DOHH2 (cell line): Measurements from ENCODE around the gene ASB15.

Experiments used
- EZH2phosphoT487 ChIP-seq: fragments of 200-600 bp; sonication (generic); IDR thresholded peaks from 2 replicates; pipeline ENCODE4 v1.6.1; 2017; ENCODE audit warnings: borderline replicate concordance, mild to moderate bottlenecking, antibody characterized with exemption, low read length, moderate library complexity, mixed read lengths
- TF ChIP-seq, protein P1 (sequence below): fragments of 200-600 bp; sonication (generic); IDR thresholded peaks from one replicate; pipeline ENCODE4 v1.5.1; 2014; ENCODE audit warnings: antibody characterized with exemption, mild to moderate bottlenecking, low read depth, low read length; ENCODE audit not compliant: poor library complexity, severe bottlenecking

DNA sequence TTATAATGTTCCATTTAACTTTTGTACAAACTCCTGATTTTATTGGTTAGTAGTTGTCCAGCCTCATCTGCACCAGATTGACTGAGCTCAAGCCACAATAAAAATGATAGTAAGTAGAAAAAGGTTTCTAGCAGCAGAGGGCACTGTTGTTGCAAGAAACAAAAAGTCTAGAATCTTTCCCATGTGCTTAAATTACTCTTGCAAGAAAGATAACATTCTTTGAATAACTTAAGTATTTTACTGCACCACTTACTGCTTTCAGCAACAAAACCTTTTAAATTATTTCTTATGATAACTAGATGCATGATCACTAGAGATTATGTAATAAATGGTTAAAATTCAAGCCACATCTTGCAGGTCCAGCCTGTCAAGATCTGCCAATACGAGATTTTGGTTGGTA is 81.1 kb downstream of the ASB15 start:
- TF ChIP-seq, protein P1, sequence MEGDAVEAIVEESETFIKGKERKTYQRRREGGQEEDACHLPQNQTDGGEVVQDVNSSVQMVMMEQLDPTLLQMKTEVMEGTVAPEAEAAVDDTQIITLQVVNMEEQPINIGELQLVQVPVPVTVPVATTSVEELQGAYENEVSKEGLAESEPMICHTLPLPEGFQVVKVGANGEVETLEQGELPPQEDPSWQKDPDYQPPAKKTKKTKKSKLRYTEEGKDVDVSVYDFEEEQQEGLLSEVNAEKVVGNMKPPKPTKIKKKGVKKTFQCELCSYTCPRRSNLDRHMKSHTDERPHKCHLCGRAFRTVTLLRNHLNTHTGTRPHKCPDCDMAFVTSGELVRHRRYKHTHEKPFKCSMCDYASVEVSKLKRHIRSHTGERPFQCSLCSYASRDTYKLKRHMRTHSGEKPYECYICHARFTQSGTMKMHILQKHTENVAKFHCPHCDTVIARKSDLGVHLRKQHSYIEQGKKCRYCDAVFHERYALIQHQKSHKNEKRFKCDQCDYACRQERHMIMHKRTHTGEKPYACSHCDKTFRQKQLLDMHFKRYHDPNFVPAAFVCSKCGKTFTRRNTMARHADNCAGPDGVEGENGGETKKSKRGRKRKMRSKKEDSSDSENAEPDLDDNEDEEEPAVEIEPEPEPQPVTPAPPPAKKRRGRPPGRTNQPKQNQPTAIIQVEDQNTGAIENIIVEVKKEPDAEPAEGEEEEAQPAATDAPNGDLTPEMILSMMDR, result peak; percentile 60
- TF ChIP-seq EZH2phosphoT487, result no peak
